SU-DHL-6 (cell line): ENCODE results near the gene PNMT.

ENCODE experiments used
- H2AFZ ChIP-seq: fragments of 200-600 bp; sonication (generic); 2 replicates; pipeline ENCODE4 v1.6.1; 2014; ENCODE audit warnings: low read depth, mild to moderate bottlenecking, moderate library complexity, mixed read lengths, antibody characterized with exemption, low read length; ENCODE audit not compliant: severe bottlenecking
- H3F3A ChIP-seq: fragments of 200-600 bp; shearing (Covaris generic); 2 replicates; pipeline ENCODE4 v1.6.0; 2016; ENCODE audit warnings: antibody characterized with exemption, mild to moderate bottlenecking; ENCODE audit not compliant: insufficient read depth
- H3K27ac ChIP-seq: fragments of 200-600 bp; sonication (generic); 2 replicates; pipeline ENCODE4 v1.5.1; 2016; ENCODE audit warnings: low read depth, mild to moderate bottlenecking, low read length, moderate library complexity, mixed read lengths
- H3K27me3 ChIP-seq: fragments of 200-600 bp; sonication (generic), shearing (Covaris generic); 2 replicates; pipeline ENCODE4 v1.6.0; 2014; ENCODE audit warnings: mild to moderate bottlenecking, low read length
- H3K36me3 ChIP-seq: fragments of 200-600 bp; sonication (generic); 2 replicates; pipeline ENCODE4 v1.6.1; 2014; ENCODE audit warnings: mild to moderate bottlenecking, low read length, mixed read lengths
- H3K4me2 ChIP-seq: fragments of 300-600, 200-600 bp; shearing (Covaris generic), sonication (generic); 2 replicates; pipeline ENCODE4 v1.6.0; 2014; ENCODE audit warnings: low read length, low read depth, mild to moderate bottlenecking; ENCODE audit not compliant: poor library complexity, severe bottlenecking
- H3K4me3 ChIP-seq: fragments of 200-600 bp; sonication (generic); 2 replicates; pipeline ENCODE4 v1.5.1; 2014; ENCODE audit warnings: antibody characterized with exemption, low read length, mild to moderate bottlenecking, mixed read lengths; ENCODE audit not compliant: insufficient read depth, poor library complexity, severe bottlenecking
- H3K79me2 ChIP-seq: fragments of 200-600 bp; sonication (generic); 2 replicates; pipeline ENCODE4 v1.6.1; 2014; ENCODE audit warnings: mild to moderate bottlenecking, low read length, moderate library complexity; ENCODE audit not compliant: insufficient read depth
- H3K9ac ChIP-seq: fragments of 200-600 bp; sonication (generic); 2 replicates; pipeline ENCODE4 v1.7.0; 2014; ENCODE audit warnings: mild to moderate bottlenecking, low read length
- H3K9me2 ChIP-seq: fragments of 200-600 bp; sonication (generic); replicated peaks from 2 replicates; pipeline ENCODE4 v1.6.1; 2014; ENCODE audit warnings: low read length; ENCODE audit not compliant: insufficient read depth
- H3K9me3 ChIP-seq: fragments of 200-600 bp; sonication (generic); 2 replicates; pipeline ENCODE4 v1.6.1; 2014; ENCODE audit warnings: low read length, mixed read lengths; ENCODE audit not compliant: insufficient read depth
- H4K20me1 ChIP-seq: fragments of 200-600 bp; sonication (generic); 2 replicates; pipeline ENCODE4 v1.6.1; 2014; ENCODE audit warnings: low read depth, mild to moderate bottlenecking, antibody characterized with exemption, low read length, moderate library complexity, mixed read lengths
- EZH2phosphoT487 ChIP-seq: fragments of 200-600 bp; sonication (generic), shearing (Covaris generic); conservative IDR thresholded peaks from 2 replicates; pipeline ENCODE4 v1.6.1; 2018; ENCODE audit warnings: mild to moderate bottlenecking, antibody characterized with exemption, low read length, moderate library complexity, mixed read lengths
- TF ChIP-seq, protein P1 (sequence below): fragments of 200-600 bp; sonication (generic); IDR thresholded peaks from one replicate; pipeline ENCODE4 v1.5.1; 2017; ENCODE audit warnings: antibody characterized with exemption, mild to moderate bottlenecking, low read length, moderate library complexity; ENCODE audit not compliant: insufficient read depth, poor library complexity, severe bottlenecking

PNMT gene

DNA sequence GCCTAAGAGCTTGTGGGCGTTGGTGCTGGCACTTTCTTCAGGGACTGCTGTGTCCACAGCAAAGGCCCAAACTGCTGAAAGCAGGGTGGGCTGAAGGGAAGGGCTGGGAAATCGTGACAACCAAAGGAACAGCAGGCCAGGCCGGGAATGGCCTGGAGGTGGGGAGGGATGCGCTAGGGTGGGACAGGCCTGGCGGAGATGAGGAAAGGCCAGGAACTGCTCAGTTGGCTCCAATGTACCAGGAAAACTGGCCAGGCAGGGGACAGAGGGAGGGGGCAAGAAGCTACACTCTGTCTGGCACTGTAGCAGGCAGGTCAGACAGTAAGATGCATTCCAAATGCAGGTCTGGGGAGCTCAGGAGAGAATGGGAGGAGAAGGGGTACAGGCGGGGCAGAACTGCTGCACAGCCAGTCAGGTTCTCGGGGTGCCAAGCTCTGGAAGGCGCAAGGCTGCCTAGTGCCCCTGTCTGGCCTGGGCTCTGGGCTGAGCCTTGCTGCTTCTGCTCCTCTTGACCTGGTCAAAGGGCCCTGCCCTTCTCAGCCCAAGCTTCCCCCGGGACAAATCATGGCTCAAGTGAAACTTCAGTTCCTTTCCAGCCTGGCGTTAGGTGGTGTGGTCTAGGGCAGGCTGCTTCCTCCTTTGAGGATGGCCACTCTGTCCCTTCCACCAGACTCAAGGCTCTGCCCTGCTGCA is 7.3 kb downstream of the PNMT start:
- H3F3A ChIP-seq, result no peaks in the 10 kb centered on the region

DNA sequence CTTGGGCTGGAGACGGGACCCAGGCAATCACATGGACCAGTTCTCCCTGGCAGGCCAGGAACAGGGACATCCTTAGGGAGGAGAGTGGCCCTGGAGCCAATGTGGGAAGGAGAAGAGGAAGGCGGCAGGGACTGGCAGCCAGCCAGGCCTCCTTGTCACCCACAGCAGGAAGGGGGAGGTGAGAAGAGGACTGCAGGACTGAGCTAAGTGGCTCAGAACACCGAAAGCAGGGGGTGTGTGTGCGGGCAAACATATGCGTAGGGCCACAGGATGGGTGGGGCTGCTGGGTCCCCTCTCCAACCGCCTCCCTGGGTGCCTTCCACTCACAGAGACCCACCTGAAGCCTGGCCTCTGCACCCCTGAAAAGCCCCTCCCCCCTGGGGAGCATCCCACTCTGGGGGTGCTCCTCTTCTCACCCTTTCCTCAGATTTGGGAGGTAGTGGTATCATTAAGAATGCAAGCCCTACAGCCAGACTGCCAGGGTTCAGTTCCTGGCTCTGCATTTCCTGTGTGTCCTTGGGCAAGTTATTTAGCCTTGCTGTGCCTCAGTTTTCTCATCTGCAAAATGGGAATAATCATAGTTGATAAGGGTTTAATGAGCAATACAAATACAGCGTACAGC is 8.1 kb downstream of the PNMT start:
- Histone ChIP-seq H3K27me3 (no peaks in the 10 kb centered on the region), H3K27ac (no peak overlapping the region), H3K9me2 (no peaks in the 10 kb centered on the region), H3K9me3 (no peaks in the 10 kb centered on the region), H3K4me2 (no peak overlapping the region), H2AFZ (no peak overlapping the region), H3F3A (no peaks in the 10 kb centered on the region), H3K36me3 (no peaks in the 10 kb centered on the region), H4K20me1 (no peaks in the 10 kb centered on the region), H3K4me3 (no peak overlapping the region), H3K79me2 (no peaks in the 10 kb centered on the region), H3K9ac (no peak overlapping the region)
- TF ChIP-seq EZH2phosphoT487, result no peak
- TF ChIP-seq, protein P1, sequence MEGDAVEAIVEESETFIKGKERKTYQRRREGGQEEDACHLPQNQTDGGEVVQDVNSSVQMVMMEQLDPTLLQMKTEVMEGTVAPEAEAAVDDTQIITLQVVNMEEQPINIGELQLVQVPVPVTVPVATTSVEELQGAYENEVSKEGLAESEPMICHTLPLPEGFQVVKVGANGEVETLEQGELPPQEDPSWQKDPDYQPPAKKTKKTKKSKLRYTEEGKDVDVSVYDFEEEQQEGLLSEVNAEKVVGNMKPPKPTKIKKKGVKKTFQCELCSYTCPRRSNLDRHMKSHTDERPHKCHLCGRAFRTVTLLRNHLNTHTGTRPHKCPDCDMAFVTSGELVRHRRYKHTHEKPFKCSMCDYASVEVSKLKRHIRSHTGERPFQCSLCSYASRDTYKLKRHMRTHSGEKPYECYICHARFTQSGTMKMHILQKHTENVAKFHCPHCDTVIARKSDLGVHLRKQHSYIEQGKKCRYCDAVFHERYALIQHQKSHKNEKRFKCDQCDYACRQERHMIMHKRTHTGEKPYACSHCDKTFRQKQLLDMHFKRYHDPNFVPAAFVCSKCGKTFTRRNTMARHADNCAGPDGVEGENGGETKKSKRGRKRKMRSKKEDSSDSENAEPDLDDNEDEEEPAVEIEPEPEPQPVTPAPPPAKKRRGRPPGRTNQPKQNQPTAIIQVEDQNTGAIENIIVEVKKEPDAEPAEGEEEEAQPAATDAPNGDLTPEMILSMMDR, result no peak

More for the DNA sequence above, 7.3 kb downstream of the PNMT start:
- H3K27me3 ChIP-seq, result no peaks in the 10 kb centered on the region
- no peak overlapping the region for H3K4me2 ChIP-seq
- H4K20me1 ChIP-seq, result no peaks in the 10 kb centered on the region
- no peak overlapping the region for H3K9ac ChIP-seq
- H2AFZ ChIP-seq, result no peak overlapping the region
- no peak for TF ChIP-seq EZH2phosphoT487
- TF ChIP-seq, protein P1, result no peak
- H3K9me2 ChIP-seq, result no peaks in the 10 kb centered on the region
- H3K9me3 ChIP-seq, result no peaks in the 10 kb centered on the region
- H3K27ac ChIP-seq, result no peak overlapping the region
- H3K4me3 ChIP-seq, result no peak overlapping the region
- no peaks in the 10 kb centered on the region for H3K36me3 ChIP-seq
- H3K79me2 ChIP-seq, result no peaks in the 10 kb centered on the region

DNA sequence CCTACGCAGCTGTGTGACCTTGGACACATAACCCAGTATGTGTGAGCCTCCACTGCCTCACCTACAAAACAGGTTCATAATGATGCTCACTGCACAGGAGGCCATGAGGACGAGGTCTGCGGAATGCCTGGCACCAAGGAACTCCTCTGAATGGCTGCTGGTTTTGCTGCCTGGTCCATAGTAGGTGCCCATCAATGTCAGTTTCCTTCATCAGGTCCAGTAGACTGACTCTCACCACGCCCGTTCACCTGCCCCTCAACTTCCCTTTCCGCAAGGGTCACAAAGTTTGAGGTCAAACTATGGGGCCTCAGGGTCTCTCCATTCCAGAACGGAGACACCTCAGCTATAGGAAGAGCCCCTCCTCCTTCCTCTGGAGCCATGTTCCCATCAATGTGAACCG is 8.8 kb downstream of the PNMT start:
- TF ChIP-seq, protein P1, result no peak
- TF ChIP-seq EZH2phosphoT487, result no peak
- no peaks in the 10 kb centered on the region for H3K36me3 ChIP-seq
- H3K4me3 ChIP-seq, result no peak overlapping the region

More for the DNA sequence above, 8.8 kb downstream of the PNMT start:
- Histone ChIP-seq H2AFZ (no peak overlapping the region), H3K79me2 (no peaks in the 10 kb centered on the region), H3K9me3 (no peaks in the 10 kb centered on the region), H3K9ac (no peak overlapping the region), H3K27me3 (no peaks in the 10 kb centered on the region), H3K27ac (no peak overlapping the region), H3F3A (no peaks in the 10 kb centered on the region), H3K4me2 (no peak overlapping the region), H3K9me2 (no peaks in the 10 kb centered on the region), H4K20me1 (no peaks in the 10 kb centered on the region)
